GM23338 (cell line): Measurements from ENCODE around the gene KCNMA1. TPM values are rescaled to one million over a fixed set of nuclear protein-coding genes. Genes with fewer than 3 reads are reported as not detected.
A peak's percentile ranks its signal among the peaks of the same experiment; 100 is the strongest.

Experiments
- ATAC-seq: fragments of 200-7000 bp; cut with Tn5 transposase; 3 replicates; pipeline ENCODE4 v1.9.1; 2020
- DNase-seq: peaks from one replicate; pipeline ENCODE4 v3.0.0-alpha.2; 2015; ENCODE audit warnings: low spot score
- H2AFZ ChIP-seq: fragments of 200-600 bp; sonication (generic); 2 replicates; pipeline ENCODE4 v1.8.0; 2016; ENCODE audit warnings: antibody characterized with exemption, mild to moderate bottlenecking, moderate library complexity
- H3F3A ChIP-seq: fragments of 200-600 bp; sonication (generic); replicated peaks from 2 replicates; pipeline ENCODE4 v1.8.0; 2017; ENCODE audit warnings: antibody characterized with exemption, mixed run types, low read depth
- H3K27ac ChIP-seq: fragments of 200-600 bp; sonication (generic); 2 replicates; pipeline ENCODE4 v1.6.1; 2016; ENCODE audit warnings: low read depth
- H3K27me3 ChIP-seq: fragments of 200-600 bp; sonication (generic); 2 replicates; pipeline ENCODE4 v1.8.0; 2016; ENCODE audit warnings: mild to moderate bottlenecking, mixed run types, moderate library complexity; ENCODE audit not compliant: insufficient read depth
- H3K36me3 ChIP-seq: fragments of 200-600 bp; sonication (generic); 2 replicates; pipeline ENCODE4 v1.8.0; 2016; ENCODE audit warnings: mild to moderate bottlenecking; ENCODE audit not compliant: insufficient read depth
- H3K4me1 ChIP-seq: fragments of 200-600 bp; sonication (generic); 2 replicates; pipeline ENCODE4 v1.8.0; 2016; ENCODE audit warnings: mild to moderate bottlenecking, moderate library complexity; ENCODE audit not compliant: insufficient read depth
- H3K4me2 ChIP-seq: fragments of 200-600 bp; sonication (generic); 2 replicates; pipeline ENCODE4 v1.7.1; 2017; ENCODE audit warnings: mixed run types
- H3K4me3 ChIP-seq: fragments of 200-600 bp; sonication (generic); 2 replicates; pipeline ENCODE4 v1.6.1; 2016; ENCODE audit warnings: mixed run types
- H3K79me2 ChIP-seq: fragments of 200-600 bp; sonication (generic); replicated peaks from 2 replicates; pipeline ENCODE4 v1.8.0; 2017; ENCODE audit warnings: mild to moderate bottlenecking; ENCODE audit not compliant: insufficient read depth
- H3K9me2 ChIP-seq: fragments of 200-600 bp; sonication (generic); 2 replicates; pipeline ENCODE4 v1.8.0; 2017; ENCODE audit not compliant: insufficient read depth
- H4K20me1 ChIP-seq: fragments of 200-600 bp; sonication (generic); replicated peaks from 2 replicates; pipeline ENCODE4 v1.8.0; 2017; ENCODE audit warnings: mild to moderate bottlenecking; ENCODE audit not compliant: insufficient read depth
- H3K27ac Mint-ChIP-seq: 2 replicates; pipeline ENCODE4 v1.8.0; 2020; ENCODE audit warnings: inconsistent platforms, mild to moderate bottlenecking, moderate library complexity, mixed read lengths
- H3K27me3 Mint-ChIP-seq: 3 replicates; pipeline ENCODE4 v1.8.0; 2022; ENCODE audit warnings: low read depth, mild to moderate bottlenecking, moderate library complexity, mixed read lengths, inconsistent platforms; ENCODE audit not compliant: insufficient read depth, poor library complexity
- H3K36me3 Mint-ChIP-seq: 3 replicates; pipeline ENCODE4 v1.8.0; 2021; ENCODE audit warnings: low read depth, mild to moderate bottlenecking, inconsistent platforms, moderate library complexity, mixed read lengths
- H3K4me1 Mint-ChIP-seq: 3 replicates; pipeline ENCODE4 v1.8.0; 2020; ENCODE audit warnings: mild to moderate bottlenecking, inconsistent platforms, mixed read lengths
- H3K4me3 Mint-ChIP-seq: 3 replicates; pipeline ENCODE4 v1.8.0; 2021; ENCODE audit warnings: moderate library complexity, mild to moderate bottlenecking, inconsistent platforms, mixed read lengths
- H3K9me3 Mint-ChIP-seq: 3 replicates; pipeline ENCODE4 v1.8.0; 2020; ENCODE audit warnings: moderate library complexity, mild to moderate bottlenecking, inconsistent platforms, mixed read lengths
- CREB1 ChIP-seq: fragments of 250-450 bp; sonication (Bioruptor Pico); IDR thresholded peaks from 2 replicates; pipeline ENCODE4 v1.5.0; 2020; ENCODE audit warnings: low read depth, mild to moderate bottlenecking, moderate library complexity
- CTCF ChIP-seq, 2 experiments: fragments of 200-600 bp in 1 of 2; sonication (generic) in 1 of 2; conservative IDR thresholded peaks; 2 replicates each; pipeline versions ENCODE4 v1.5.1 to v1.6.1; 2016 to 2017; ENCODE audit warnings: antibody characterized with exemption in 2 of 2, low read depth in 2 of 2, mild to moderate bottlenecking in 2 of 2, moderate library complexity in 1 of 2
- ETS1 ChIP-seq: IDR thresholded peaks from 2 replicates; pipeline ENCODE4 v1.6.1; 2016; ENCODE audit warnings: antibody characterized with exemption
- EZH2 ChIP-seq: fragments of 200-600 bp; sonication (generic); IDR thresholded peaks from one replicate; pipeline ENCODE4 v1.8.0; 2017; ENCODE audit warnings: antibody characterized with exemption, mild to moderate bottlenecking, low read depth; ENCODE audit not compliant: unreplicated experiment
- EZH2phosphoT487 ChIP-seq: fragments of 200-600 bp; sonication (generic); IDR thresholded peaks from one replicate; pipeline ENCODE4 v1.8.1; 2018; ENCODE audit warnings: antibody characterized with exemption; ENCODE audit not compliant: unreplicated experiment
- JUNB ChIP-seq: IDR thresholded peaks from one replicate; pipeline ENCODE4 v1.6.1; 2016; ENCODE audit warnings: antibody characterized with exemption; ENCODE audit not compliant: unreplicated experiment
- NANOG ChIP-seq: IDR thresholded peaks from 2 replicates; pipeline ENCODE4 v1.6.1; 2016; ENCODE audit warnings: antibody characterized with exemption, borderline replicate concordance
- POLR2AphosphoS5 ChIP-seq: IDR thresholded peaks from 2 replicates; pipeline ENCODE4 v1.6.1; 2016; ENCODE audit warnings: antibody characterized with exemption, low read depth
- REST ChIP-seq: IDR thresholded peaks from one replicate; pipeline ENCODE4 v1.6.1; 2018; ENCODE audit warnings: antibody characterized with exemption; ENCODE audit not compliant: unreplicated experiment
- STAT1 ChIP-seq: IDR thresholded peaks from one replicate; pipeline ENCODE4 v1.6.1; 2016; ENCODE audit warnings: antibody characterized with exemption; ENCODE audit not compliant: unreplicated experiment
- ZNF114 ChIP-seq: fragments of 250-450 bp; sonication (Bioruptor Pico); IDR thresholded peaks from 2 replicates; pipeline ENCODE4 v1.5.0; 2020; ENCODE audit warnings: mild to moderate bottlenecking, moderate library complexity
- ZNF331 ChIP-seq: fragments of 250-450 bp; sonication (Bioruptor Pico); IDR thresholded peaks from 2 replicates; pipeline ENCODE4 v1.5.0; 2020; ENCODE audit warnings: low read depth, mild to moderate bottlenecking, moderate library complexity
- ZNF462 ChIP-seq: fragments of 250-450 bp; sonication (Bioruptor Pico); IDR thresholded peaks from 2 replicates; pipeline ENCODE4 v1.5.0; 2020; ENCODE audit warnings: mild to moderate bottlenecking, moderate library complexity
- polyA plus RNA-seq: library from polyadenylated mRNA; unstranded; fragments of >200 nt; fragmentation: Nextera tagmentation; extraction: Ambion mirVana; gene quantifications from 2 replicates; pipeline ENCODE4 v1.2.1, GENCODE V29; 2016
- total RNA-seq: library from RNA; depleted of rRNA; stranded (reverse); fragments of >200 nt; shearing (Covaris generic); gene quantifications from 2 replicates; pipeline ENCODE4 v1.2.3, GENCODE V29; 2014

The KCNMA1 gene
- total and polyA plus RNA-seq, 2 experiments from 2014 or later = 8.2 to 9.0 TPM

- no peak for ATAC-seq
Observed at GRCh38 chr10:77080361-77081027, 557.1 kb downstream of the KCNMA1 start.

More at GRCh38 chr10:77080361-77081027, 557.1 kb downstream of the KCNMA1 start:
- Mint-ChIP-seq H3K27me3 (peaks cover 11% of the 10 kb centered on the region), H3K36me3 (no peaks in the 10 kb centered on the region), H3K9me3 (no peaks in the 10 kb centered on the region), H3K27ac (no peak overlapping the region; the same call in 1 of the 2 replicates), H3K4me3 (no peak overlapping the region), H3K4me1 (peaks cover 57% of the 10 kb centered on the region)
- peaks cover 3% of the 10 kb centered on the region; the same call in 1 of the 2 replicates for H3K9me2 ChIP-seq
- 0 out of 2 replicates have a peak overlapping the region, but pooled peaks have one; percentile 34 for H3K4me3 ChIP-seq
- H3K4me1 ChIP-seq = peaks cover 31% of the 10 kb centered on the region
- H2AFZ ChIP-seq = peak overlapping the region; percentile 72; the same call in 1 of the 2 replicates
- H3K4me2 ChIP-seq = peak overlapping the region; percentile 74
- H3K27ac ChIP-seq = no peak overlapping the region
- no peaks in the 10 kb centered on the region for H3K36me3 ChIP-seq
- no peaks in the 10 kb centered on the region for H3K27me3 ChIP-seq
- TF ChIP-seq NANOG (no peak), EZH2phosphoT487 (no peak), STAT1 (no peak), POLR2AphosphoS5 (no peak), EZH2 (no peak), ETS1 (no peak), ZNF462 (CRISPR knock-in tag) (no peak), ZNF331 (CRISPR knock-in tag) (no peak), JUNB (no peak), CREB1 (CRISPR knock-in tag) (no peak), REST (no peak), ZNF114 (CRISPR knock-in tag) (no peak), CTCF (conservative IDR thresholded peaks at IDR 0.05; ENCODE audit: low read depth in 2 of 2) (no peak)
- no peaks in the 10 kb centered on the region for H4K20me1 ChIP-seq
- no peaks in the 10 kb centered on the region for H3K79me2 ChIP-seq
- H3F3A ChIP-seq = no peaks in the 10 kb centered on the region
- DNase-seq = no peak
